HG02840 (cell line): ENCODE measurements around the gene NTNG2.

Source experiments
- ATAC-seq: cut with Tn5 transposase; IDR thresholded peaks from one replicate; pipeline ENCODE4 v1.9.1; 2021; ENCODE audit warnings: mild to moderate bottlenecking, moderate library complexity, moderate number of reproducible peaks; ENCODE audit not compliant: unreplicated experiment, low FRiP score

The NTNG2 gene

DNA sequence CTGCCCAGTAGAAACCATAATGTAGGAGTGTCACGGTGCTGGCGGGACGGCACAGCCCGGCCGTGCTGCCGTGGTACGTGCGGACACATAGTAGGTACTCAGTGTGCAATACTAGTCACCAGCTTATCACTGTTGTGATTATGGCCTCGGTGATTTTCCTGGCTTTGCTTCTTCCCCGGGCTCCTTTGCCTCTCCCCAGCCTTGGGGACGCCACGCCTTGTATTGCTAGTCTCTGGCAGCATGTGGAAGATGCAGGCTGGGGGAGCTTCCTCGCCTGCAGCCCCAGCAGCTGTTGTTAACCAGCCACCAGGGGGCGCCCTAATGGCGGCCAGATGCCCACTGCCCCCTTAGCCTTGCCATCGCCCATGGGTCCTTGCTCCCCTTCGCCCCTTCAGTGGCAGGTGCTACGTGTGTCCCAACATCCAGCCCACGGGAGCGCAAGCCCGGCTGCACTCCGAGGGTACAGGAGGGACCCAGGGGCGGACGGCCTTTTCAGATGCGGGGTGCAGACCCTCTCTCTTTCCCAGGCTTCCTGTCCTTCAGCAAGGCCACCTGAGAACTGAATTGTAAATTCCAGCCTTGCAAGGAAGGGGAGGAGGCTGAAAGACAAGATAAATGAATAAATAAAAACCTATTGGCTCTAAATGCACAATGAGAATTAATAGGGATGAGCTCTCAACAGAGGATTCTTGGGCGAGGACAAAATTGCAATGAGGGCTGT, 8.0 kb downstream of the NTNG2 start:
- no peak for ATAC-seq

DNA sequence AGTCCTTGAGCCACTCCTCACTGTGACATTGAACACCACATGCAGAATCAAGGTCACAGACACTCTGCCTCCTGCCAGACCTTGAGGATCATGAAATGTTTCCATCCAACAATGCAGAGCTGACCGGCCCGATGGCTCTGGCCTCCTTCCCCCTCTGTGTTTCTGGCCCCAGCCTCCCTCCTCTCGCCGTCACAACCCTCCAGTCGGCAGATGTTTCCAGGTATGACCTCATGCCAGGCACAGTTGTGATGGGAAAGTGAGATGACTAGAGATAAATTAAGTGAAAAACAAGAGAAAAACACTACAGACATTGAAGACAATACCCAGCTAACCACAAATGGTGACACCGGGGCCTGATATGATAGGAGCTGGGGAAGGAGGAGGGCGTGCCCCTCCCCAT, 9.8 kb downstream of the NTNG2 start:
- ATAC-seq: no peak

DNA sequence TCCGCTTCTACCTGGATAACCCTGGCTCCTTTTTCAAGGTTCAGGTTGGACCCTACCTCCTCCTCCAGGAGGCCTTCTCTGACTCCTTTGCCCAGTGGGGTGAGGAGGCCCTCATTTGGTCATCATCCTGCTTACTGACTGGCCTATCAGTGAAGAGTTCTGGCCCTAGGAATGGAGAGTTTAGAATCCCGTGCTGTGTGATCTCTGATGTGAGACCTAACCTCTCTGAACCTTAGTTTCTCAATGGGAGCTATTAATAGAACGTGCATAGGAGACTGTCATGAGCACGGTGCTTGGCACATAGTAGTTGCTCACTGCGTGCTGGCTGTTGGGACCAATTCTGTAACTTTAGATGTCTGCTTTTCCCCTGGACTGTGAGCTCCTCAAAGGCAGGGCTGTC, 10.3 kb downstream of the NTNG2 start:
- ATAC-seq: no peak

DNA sequence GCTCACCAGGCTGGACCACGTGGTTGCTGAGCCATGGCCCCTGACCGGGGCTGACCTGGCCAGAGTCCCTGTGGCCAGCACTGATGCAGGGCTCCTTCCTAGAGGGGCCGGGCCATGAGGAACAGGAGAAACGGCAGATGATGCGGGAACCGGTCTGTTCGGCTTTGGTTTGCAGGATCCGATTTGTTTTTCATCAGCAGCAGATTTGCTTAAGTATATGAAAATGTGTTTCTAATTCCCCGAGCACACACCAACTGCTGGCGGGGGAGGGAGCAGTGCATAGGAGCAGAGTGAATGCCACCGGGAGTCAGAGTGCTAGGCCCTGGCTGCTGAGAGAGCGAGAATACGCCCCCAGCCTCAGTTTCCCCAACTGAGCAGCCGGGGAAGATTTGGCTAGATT, 13.6 kb downstream of the NTNG2 start:
- no peak for ATAC-seq

DNA sequence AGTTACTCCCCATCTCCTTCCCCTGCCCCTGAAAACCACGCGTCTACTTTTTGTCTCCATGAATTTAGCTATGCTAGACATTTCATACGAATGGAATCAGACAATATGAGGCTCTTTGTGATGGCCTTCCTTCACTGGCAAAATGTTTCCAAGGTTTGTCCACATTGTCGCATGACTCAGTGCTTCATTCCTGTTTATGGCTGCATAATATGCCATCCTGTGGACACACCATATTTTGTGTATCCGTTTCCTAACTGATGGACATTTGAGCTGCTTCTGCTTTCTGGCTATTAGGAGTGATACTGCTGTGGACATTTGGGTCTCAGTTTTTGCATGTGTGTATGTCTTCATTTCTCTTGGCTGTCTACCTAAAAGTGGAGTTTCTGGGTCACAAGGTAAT, 14.5 kb downstream of the NTNG2 start:
- no peak for ATAC-seq

DNA sequence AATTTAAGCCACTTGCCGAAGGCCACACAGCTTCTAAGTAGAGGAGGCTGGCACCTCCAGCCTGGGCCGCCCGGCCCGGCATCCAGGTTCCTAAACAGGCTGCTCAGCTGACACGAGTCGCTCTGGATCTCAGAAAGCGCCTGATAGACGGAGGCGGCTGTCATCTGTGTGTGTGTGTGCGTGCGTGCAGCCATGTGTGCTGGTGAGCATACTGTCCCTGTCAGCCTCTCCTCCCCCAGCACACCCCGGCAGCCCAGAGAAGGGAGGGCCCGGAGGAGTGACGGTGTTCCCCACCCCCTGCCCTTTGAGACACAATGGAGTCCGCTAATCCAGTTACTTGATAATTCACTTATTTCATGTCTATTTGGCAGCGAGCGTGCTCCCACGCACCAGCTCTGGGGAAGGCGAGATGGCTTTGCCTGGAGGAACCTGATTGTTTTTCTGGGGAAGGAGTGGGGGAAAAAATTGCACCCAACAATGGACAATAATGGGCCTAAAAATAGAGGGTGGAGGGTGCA, 20.0 kb downstream of the NTNG2 start:
- ATAC-seq: no peak

DNA sequence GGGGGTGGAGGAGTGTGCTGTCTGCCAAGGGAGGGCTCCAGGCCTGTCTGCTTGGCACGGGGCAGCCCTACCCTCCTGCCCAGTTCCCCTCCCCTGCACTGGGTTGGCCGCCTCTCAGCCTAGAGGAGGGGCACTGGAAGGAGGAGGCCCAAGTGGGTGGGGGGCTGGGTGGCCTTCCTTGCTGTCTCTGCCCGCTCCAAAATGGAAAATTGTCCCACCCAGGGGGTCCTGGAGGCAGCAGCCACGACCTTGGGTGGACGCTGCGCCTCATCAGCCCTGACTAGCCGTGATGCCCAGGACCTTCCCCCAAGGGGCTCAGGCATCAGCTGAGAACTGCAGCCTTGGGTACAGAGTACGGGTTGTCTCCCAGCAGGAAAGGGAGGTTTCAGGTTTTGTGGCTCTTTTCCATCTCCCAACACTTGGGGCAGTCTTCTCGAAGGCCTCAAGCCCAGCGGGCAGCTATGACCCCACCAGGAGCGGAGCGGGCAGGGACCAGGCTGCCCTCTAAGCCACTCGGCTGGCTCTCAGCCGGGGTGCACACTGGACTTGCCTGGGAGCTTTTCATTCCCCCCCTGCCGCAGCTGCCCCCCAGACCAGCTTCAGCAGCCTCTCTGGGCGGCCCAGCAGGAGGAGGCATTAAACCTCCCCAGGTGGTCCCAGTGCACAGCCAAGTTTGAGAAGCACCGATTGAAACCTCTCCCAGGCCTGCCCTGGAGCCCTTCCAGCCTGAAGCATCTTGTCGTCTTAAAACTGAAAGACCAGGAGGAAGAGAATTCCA, 20.6 kb downstream of the NTNG2 start:
- ATAC-seq: no peak

DNA sequence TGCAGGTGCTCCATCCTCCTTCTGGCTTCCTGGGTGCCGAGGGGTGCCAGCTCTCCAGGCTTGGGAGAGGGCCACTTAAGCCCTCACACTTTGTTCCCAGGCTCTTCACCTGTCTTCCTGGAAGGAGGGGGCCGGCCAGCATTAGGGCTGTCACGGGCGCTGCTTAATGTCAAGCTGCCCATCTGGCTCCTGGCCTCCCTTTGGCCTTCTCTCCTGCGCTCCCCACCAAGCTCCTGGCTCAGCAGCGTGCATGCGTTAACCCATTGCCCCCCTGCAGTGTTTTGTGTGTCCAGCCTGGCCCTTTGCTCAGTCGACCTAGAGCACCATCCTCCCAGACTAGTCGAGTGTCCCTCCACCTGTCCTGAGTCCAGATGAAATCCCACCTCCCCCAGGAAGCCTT, 21.3 kb downstream of the NTNG2 start:
- no peak for ATAC-seq

DNA sequence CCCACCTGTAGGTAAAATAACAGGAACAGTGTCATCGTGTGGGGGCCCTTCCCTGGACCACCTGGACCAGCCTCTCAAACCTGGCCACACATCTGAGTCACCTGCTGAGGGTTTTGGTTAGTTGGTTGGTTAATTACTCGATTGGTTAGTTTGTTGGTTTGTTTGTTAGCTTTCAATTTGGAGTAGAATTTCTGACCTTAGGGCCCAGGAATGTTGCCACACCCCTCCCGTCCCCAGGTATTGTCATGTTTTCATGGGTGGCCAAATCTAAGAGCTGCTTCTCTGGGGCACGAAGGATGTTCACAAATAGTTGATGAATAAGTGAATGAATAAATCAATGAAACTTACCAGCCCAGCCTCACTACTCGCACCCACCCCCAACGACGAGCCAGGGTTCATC, 21.9 kb downstream of the NTNG2 start:
- ATAC-seq: no peak

DNA sequence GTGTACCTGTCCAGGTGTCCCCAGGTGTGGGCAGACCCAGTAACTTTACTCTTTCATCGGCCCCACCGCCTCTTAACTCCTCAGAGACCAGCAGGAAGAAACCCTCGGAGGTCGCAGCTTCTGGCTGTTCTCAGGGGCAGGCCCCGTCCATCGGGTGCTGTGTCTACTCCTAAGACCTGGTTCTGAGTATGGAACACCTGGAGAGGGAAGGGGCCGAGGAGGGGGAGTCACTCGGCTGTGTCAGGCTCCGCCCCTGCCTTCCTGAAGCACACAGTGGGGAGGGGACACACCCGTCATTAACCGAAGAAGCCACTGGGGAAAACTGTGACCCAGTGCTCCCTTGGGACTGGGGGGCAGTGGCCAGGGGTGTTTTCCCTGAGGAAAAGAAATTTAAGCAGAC, 22.3 kb downstream of the NTNG2 start:
- ATAC-seq: no peak

DNA sequence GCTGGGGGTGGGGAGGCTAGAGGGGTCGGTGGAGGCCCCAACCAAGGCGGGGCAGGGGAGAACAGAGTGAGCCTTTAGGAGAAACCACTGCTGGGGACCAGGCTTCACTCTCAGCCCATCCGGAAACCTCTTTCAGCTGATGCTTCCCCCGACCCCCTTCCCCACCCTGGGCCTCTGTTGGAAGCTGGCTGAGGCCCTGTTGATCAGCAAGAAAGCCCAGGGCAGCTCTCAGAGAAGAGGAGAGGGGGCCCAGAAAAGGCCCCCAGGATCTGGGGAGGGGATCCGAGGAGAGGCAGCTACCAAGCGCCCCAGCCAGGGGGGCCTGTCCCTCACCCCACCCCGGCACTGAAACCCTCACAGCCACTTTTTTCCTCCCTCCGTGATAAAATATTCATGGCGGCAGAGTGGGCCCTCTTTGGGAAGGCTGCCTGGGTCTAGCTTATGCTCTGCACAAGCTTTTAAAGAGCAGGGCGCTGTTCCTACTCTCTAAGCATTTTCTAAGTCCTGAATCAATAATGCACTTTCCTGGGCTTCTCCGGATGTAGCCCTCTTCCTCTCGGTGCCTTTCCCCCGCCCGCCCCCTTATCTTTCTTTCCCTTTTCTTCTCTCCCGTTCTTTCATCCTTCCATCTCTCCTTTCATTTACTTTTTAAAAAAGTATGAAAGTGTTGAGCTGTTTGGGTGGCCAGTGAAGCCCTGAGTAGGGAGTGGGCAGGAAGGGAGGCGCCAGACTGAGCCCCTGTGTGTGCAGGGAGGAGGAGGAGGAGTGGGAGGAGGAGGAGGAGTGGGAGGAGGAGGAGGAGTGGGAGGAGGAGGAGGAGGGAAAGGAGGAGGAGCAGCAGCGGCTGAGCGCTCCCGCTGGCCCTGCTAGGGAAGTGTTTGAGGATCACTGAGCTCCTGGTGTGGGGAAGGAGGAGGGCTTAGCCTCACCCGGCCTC, 23.5 kb downstream of the NTNG2 start:
- no peak for ATAC-seq

DNA sequence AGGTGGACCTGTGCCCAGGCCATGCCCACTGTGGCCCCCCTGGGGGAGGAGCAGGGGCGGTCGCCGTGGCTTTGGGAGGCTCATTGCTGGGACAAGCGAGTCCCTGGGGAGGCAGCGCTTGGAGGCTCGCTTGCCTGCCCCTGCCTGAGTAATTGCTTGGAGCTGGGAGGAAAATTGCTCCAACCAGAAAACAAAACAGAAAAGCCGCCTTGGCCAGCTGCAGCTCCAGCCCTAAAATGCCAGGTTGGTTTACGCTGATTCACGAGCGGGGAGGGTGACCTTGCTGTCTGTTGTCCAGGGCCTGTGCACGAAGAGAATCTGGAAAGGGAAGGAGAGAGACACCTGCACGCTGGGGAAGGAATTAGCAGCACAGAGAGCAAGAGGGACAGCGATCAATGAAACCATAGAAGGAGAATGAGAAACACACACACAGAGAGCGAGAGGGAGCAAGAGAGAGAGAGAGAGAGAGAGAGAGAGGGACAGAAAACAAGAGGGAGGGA, 25.3 kb downstream of the NTNG2 start:
- no peak for ATAC-seq

DNA sequence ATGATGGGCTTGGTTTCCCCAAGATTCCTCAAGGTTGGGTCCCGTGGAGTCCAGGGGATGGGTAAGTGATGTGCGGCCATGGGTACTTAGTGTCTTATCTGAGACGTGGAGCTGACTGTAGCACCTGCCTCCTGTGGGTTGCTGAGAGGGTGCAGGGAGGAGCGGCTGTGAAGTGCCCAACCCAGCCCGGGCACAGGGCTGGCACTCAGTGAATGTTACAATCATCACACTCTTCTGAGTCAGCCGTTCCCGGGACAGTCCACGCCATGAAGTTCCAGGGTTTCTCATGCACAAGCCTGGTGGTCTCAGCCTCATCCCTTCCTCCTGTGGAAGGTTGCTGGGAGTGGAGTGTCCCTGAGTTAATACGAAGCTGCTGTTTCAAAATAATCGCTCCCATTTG, 29.1 kb downstream of the NTNG2 start:
- ATAC-seq: no peak

DNA sequence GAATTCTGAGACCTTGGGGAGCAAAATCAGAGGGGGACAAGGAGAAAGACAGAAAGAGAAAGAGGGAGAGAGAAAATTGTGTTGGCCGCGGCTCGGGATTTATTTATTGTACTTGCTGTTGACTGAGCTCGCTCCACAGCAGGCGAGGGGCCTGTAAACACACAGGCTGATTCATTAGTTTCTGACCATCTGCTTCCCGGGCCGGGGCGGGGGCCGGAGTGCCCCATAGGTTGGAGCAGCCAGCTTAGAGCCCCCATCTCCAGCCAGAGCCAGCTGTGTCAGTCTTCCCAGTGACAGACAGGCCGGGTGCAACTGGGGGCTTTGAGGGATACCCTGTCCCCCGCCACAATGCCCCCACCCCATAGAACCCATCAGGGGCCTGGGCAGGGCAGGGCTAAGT, 30.9 kb downstream of the NTNG2 start:
- ATAC-seq: no peak

DNA sequence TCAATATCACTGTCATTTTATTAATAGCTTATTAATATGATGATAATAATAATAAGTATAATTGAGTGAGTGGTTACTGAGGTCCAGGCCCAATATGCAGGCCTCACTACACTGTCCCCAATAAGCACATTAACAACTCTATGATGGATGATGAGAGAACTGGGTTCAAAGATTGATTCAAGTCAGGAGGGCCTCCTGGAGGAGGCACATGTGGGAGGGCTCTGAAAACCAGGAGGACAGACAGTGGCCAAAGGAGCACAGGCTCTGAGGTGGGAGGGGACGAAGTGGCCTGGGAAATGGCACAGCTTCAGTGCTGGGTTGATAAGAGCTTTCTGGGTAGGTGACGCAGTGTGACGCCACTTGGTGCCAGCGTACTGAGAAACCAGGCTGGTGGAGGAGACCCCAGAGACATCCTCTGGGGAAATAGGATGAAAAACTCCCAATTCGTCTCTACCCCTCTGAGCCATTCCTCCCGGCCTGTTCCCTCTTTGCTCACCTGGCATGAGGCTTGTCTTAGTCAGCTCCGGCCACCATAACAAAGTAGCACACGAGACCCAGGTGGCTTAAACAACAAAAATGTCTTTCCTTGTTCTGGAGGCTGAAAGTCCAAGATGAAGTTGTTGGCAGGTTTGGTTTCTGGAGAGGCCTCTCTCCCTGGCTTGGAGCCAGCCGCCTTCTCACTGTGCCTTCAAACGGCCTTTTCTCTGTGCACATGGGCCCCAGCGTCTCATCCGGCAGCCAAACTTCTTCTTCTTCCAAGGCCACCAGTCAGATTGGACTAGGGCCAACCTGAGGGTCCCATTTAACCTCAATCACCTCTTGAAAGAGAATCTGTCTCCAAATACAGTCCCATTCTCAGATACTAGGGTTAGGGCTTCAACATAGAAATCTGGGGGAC, 31.6 kb downstream of the NTNG2 start:
- no peak for ATAC-seq

DNA sequence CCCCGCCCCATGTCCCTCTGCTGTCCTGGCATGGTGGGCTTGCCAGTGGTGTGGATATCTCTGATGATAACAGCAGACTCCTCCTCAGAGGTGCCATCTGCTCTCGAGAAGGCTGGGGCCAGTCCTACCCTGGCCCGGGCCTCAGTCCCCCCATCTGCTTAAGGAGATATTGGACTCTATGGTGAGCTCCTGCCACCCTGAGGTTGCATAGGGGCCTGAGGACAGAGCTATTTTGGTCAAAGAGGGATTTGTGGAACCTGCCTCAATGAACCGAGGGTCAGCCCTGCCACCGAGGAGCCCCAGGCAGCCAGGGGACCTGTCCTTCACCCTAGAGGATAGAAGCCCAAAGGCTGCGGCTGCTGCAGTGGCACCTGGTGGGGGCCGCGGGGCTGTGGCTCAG, 32.6 kb downstream of the NTNG2 start:
- ATAC-seq: no peak

DNA sequence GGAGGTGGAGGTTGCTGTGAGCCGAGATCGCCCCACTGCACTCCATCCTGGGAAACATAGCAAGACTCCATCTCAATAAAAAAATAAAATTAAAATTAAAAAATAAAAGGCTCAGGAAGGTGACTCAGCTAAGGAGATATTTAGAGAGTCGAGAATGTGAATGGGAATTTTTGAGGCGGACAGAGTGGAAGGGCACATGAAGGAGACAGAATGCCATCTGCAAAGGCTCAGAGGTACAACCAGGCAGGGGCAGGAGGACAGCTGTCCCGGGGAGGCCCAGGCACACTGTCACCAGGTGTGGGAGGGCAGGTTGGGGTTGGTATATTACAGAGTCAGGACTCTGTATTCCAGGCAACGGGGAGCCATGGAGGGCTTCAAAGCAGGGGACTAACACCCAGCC, 35.5 kb downstream of the NTNG2 start:
- ATAC-seq: no peak

DNA sequence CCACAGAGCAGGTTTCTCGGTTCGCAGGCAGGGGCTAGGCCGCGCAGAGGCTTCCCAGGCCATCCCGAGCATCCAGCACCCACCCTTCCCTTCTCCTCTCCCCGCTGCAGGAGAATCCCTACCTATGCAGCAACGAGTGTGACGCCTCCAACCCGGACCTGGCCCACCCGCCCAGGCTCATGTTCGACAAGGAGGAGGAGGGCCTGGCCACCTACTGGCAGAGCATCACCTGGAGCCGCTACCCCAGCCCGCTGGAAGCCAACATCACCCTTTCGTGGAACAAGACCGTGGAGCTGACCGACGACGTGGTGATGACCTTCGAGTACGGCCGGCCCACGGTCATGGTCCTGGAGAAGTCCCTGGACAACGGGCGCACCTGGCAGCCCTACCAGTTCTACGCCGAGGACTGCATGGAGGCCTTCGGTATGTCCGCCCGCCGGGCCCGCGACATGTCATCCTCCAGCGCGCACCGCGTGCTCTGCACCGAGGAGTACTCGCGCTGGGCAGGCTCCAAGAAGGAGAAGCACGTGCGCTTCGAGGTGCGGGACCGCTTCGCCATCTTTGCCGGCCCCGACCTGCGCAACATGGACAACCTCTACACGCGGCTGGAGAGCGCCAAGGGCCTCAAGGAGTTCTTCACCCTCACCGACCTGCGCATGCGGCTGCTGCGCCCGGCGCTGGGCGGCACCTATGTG, 36.1 kb downstream of the NTNG2 start:
- ATAC-seq: no peak

DNA sequence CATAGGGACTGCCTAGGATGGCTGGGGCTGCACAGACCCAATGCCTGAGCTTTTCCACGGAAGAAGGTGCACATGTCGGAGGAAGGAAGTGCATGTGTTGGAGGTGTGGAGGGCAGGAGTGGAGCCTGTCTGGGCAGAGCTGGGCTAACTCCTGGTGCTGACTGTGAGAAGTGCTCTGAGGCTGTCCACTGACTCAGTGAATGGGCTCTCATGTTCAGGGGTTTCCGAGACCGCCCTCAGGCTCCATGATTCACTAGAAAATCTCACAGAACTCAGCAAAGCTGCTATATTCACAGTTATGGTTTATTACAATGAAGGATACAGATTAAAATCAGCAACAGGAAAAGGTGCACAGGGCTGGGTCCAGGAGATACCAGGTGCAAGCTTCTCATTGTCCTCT, 37.2 kb downstream of the NTNG2 start:
- ATAC-seq: no peak
